Panc1 (cell line): ENCODE results near the gene RGS14. TPM values are rescaled to one million over a fixed set of nuclear protein-coding genes. Genes with fewer than 3 reads are reported as not detected.

Source experiments
- ATAC-seq: fragments of 200-7000 bp; cut with Tn5 transposase; 2 replicates; pipeline ENCODE4 v1.9.1; 2020; ENCODE audit warnings: mild to moderate bottlenecking, moderate library complexity
- BruUV-seq: library from RNA; stranded (reverse); fragments of 400-500 nt; replicated peaks from 2 replicates; lab custom pipeline; 2021; lab: Mats Ljungman, UMichigan
- CTCF ChIA-PET: fragments of 300-600 bp; sonication (Branson Sonifier 250); formaldehyde crosslinking; loops from one replicate; lab custom pipeline; 2022; ENCODE audit warnings: antibody characterized with exemption; lab: Charles Lee
- POLR2A ChIA-PET: fragments of 300-600 bp; sonication (Branson Sonifier 250); formaldehyde crosslinking; loops from one replicate; lab custom pipeline; 2022; ENCODE audit warnings: antibody characterized with exemption; lab: Charles Lee
- DNase-seq: peaks from one replicate; pipeline ENCODE4 v3.0.0-alpha.2; 2010; ENCODE audit warnings: low read depth, low spot score
- H3K27ac ChIP-seq: 2 replicates; pipeline ENCODE4 v1.5.1; 2011; ENCODE audit warnings: mild to moderate bottlenecking, low read length, inconsistent platforms
- H3K27me3 ChIP-seq: fragments of 200-500 bp; sonication (Bioruptor generic); 2 replicates; pipeline ENCODE4 v1.6.0; 2014; ENCODE audit warnings: low read length, inconsistent platforms; ENCODE audit not compliant: control insufficient read depth, insufficient read depth
- H3K36me3 ChIP-seq: fragments of 200-500 bp; sonication (Bioruptor generic); 2 replicates; pipeline ENCODE4 v1.5.1; 2014; ENCODE audit warnings: inconsistent platforms, mild to moderate bottlenecking, low read length, moderate library complexity; ENCODE audit not compliant: control insufficient read depth, insufficient read depth
- H3K4me1 ChIP-seq: 2 replicates; pipeline ENCODE4 v1.5.1; 2011; ENCODE audit warnings: inconsistent platforms, mild to moderate bottlenecking, low read length, moderate library complexity; ENCODE audit not compliant: control insufficient read depth, insufficient read depth
- H3K4me3 ChIP-seq, 2 experiments: 2 replicates each; pipeline ENCODE4 v1.5.1; 2011 to 2012; ENCODE audit warnings: low read depth in 2 of 2, low read length in 2 of 2, mild to moderate bottlenecking in 2 of 2, inconsistent platforms in 1 of 2, moderate library complexity in 1 of 2
- H3K9me3 ChIP-seq: fragments of 200-500 bp; sonication (Bioruptor generic); 2 replicates; pipeline ENCODE4 v1.5.1; 2014; ENCODE audit warnings: low read depth, mild to moderate bottlenecking, inconsistent platforms, low read length, moderate library complexity; ENCODE audit not compliant: control insufficient read depth, insufficient read depth
- POLR2AphosphoS5 ChIP-seq: IDR thresholded peaks from 2 replicates; pipeline ENCODE4 v1.6.1; 2012; ENCODE audit warnings: mild to moderate bottlenecking, low read depth, low read length, moderate library complexity
- SIN3A ChIP-seq: IDR thresholded peaks from 2 replicates; pipeline ENCODE4 v1.6.1; 2012; ENCODE audit warnings: low read depth, mild to moderate bottlenecking, low read length, moderate library complexity, borderline replicate concordance; ENCODE audit not compliant: insufficient read depth
- TCF7L2 ChIP-seq: IDR thresholded peaks from 2 replicates; pipeline ENCODE4 v1.6.1; 2011; ENCODE audit warnings: mild to moderate bottlenecking, low read depth, low read length, inconsistent platforms
- in situ Hi-C: cut with HindIII; loops from 2 replicates; pipeline ENCODE4 v1.10.0; 2016; ENCODE audit warnings: low sequenced_read_pairs, low pct_unique_long_range_greater_than_20kb
- intact Hi-C: fragments of 100-400 bp; cut with micrococcal nuclease; formaldehyde crosslinking; loops from one replicate; pipeline ENCODE4 v1.10.0; 2022; ENCODE audit not compliant: unreplicated experiment
- total RNA-seq: library from RNA; stranded (reverse); gene quantifications from one replicate; pipeline ENCODE4 v1.2.1, GENCODE V29; 2021; ENCODE audit not compliant: unreplicated experiment
- TF ChIP-seq, protein P1 (sequence below), 2 experiments: IDR thresholded peaks; 2 replicates each; pipeline ENCODE4 v1.6.1; 2011 to 2012; ENCODE audit warnings: low read depth in 2 of 2, control low read depth in 1 of 2, low read length in 1 of 2, mild to moderate bottlenecking in 1 of 2, moderate library complexity in 1 of 2; ENCODE audit not compliant: insufficient read depth in 1 of 2
- TF ChIP-seq, protein P2 (sequence below): fragments of 450-650 bp; IDR thresholded peaks from 2 replicates; pipeline ENCODE4 v1.5.1; 2017; ENCODE audit warnings: mild to moderate bottlenecking

RGS14 gene
- total RNA-seq, 1 experiment from 2014 or later: 13.5 TPM

GRCh38 chr5:177376107-177376506 is 18.4 kb downstream of the RGS14 start:
- Histone ChIP-seq H3K27ac (no peak overlapping the region), H3K27me3 (no peaks in the 10 kb centered on the region), H3K36me3 (no peaks in the 10 kb centered on the region; the same call in 1 of the 2 replicates), H3K9me3 (no peaks in the 10 kb centered on the region), H3K4me1 (peaks cover 4% of the 10 kb centered on the region; the same call in 1 of the 2 replicates), H3K4me3 (no peak overlapping the region)
- no TSS peak for BruUV-seq
- POLR2A ChIA-PET: no interaction called here
- intact Hi-C loops: no loop called here
- DNase-seq (no peak), ATAC-seq (no peak)
- CTCF ChIA-PET: no interaction called here
- no peak for TF ChIP-seq TCF7L2
- TF ChIP-seq POLR2AphosphoS5: no peak
- TF ChIP-seq SIN3A: no peak
- TF ChIP-seq, protein P1, sequence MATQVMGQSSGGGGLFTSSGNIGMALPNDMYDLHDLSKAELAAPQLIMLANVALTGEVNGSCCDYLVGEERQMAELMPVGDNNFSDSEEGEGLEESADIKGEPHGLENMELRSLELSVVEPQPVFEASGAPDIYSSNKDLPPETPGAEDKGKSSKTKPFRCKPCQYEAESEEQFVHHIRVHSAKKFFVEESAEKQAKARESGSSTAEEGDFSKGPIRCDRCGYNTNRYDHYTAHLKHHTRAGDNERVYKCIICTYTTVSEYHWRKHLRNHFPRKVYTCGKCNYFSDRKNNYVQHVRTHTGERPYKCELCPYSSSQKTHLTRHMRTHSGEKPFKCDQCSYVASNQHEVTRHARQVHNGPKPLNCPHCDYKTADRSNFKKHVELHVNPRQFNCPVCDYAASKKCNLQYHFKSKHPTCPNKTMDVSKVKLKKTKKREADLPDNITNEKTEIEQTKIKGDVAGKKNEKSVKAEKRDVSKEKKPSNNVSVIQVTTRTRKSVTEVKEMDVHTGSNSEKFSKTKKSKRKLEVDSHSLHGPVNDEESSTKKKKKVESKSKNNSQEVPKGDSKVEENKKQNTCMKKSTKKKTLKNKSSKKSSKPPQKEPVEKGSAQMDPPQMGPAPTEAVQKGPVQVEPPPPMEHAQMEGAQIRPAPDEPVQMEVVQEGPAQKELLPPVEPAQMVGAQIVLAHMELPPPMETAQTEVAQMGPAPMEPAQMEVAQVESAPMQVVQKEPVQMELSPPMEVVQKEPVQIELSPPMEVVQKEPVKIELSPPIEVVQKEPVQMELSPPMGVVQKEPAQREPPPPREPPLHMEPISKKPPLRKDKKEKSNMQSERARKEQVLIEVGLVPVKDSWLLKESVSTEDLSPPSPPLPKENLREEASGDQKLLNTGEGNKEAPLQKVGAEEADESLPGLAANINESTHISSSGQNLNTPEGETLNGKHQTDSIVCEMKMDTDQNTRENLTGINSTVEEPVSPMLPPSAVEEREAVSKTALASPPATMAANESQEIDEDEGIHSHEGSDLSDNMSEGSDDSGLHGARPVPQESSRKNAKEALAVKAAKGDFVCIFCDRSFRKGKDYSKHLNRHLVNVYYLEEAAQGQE (IDR thresholded peaks at IDR 0.05; ENCODE audit: insufficient read depth in 1 of 2, low read depth in 2 of 2, low read length in 1 of 2): no peak
- TF ChIP-seq, protein P2, sequence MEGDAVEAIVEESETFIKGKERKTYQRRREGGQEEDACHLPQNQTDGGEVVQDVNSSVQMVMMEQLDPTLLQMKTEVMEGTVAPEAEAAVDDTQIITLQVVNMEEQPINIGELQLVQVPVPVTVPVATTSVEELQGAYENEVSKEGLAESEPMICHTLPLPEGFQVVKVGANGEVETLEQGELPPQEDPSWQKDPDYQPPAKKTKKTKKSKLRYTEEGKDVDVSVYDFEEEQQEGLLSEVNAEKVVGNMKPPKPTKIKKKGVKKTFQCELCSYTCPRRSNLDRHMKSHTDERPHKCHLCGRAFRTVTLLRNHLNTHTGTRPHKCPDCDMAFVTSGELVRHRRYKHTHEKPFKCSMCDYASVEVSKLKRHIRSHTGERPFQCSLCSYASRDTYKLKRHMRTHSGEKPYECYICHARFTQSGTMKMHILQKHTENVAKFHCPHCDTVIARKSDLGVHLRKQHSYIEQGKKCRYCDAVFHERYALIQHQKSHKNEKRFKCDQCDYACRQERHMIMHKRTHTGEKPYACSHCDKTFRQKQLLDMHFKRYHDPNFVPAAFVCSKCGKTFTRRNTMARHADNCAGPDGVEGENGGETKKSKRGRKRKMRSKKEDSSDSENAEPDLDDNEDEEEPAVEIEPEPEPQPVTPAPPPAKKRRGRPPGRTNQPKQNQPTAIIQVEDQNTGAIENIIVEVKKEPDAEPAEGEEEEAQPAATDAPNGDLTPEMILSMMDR: no peak
- in situ Hi-C loops: no loop called here

GRCh38 chr5:177377851-177378776 is 20.4 kb downstream of the RGS14 start:
- no peaks in the 10 kb centered on the region for H3K9me3 ChIP-seq
- no peak for TF ChIP-seq POLR2AphosphoS5
- TF ChIP-seq, protein P2: no peak
- TF ChIP-seq SIN3A: no peak
- no peak for TF ChIP-seq TCF7L2
- TF ChIP-seq, protein P1 (IDR thresholded peaks at IDR 0.05; ENCODE audit: insufficient read depth in 1 of 2, low read depth in 2 of 2, low read length in 1 of 2): no peak
- no peaks in the 10 kb centered on the region for H3K27me3 ChIP-seq
- no peak overlapping the region for H3K27ac ChIP-seq
- in situ Hi-C loops (no loop called here), intact Hi-C loops (no loop called here)
- BruUV-seq: no TSS peak
- DNase-seq: no peak
- ChIA-PET POLR2A (interaction anchor here (0.7 kb wide), 1 partner anchor 17 kb away, joined by 5 read pairs; no protein-coding TSS in a partner anchor), CTCF (interaction anchor here (0.6 to 1.7 kb wide), 3 partner anchors 11 to 125 kb away, joined by 3 to 4 read pairs (median 4); no protein-coding TSS in a partner anchor)
- no peak overlapping the region for H3K4me3 ChIP-seq
- no peaks in the 10 kb centered on the region for H3K36me3 ChIP-seq
- peaks cover 4% of the 10 kb centered on the region; the same call in 1 of the 2 replicates for H3K4me1 ChIP-seq
- no peak for ATAC-seq
